Glutamatergic neuron (in vitro differentiated cells): Measurements from ENCODE around the gene DHX9. TPM values are rescaled to one million over a fixed set of nuclear protein-coding genes. Genes with fewer than 3 reads are reported as not detected.
"Not testable (repeated sequence)": the region's sequence is repeated elsewhere in the genome, so short reads cannot be mapped to it uniquely, and the experiment has no call there.

Source experiments
- DNase-seq: peaks from one replicate; pipeline ENCODE4 v3.0.0; 2022
- H3K27ac Mint-ChIP-seq: one replicate; pipeline ENCODE4 v1.8.0; 2020; ENCODE audit warnings: mild to moderate bottlenecking, mixed read lengths, inconsistent platforms; ENCODE audit not compliant: unreplicated experiment
- H3K27me3 Mint-ChIP-seq: one replicate; pipeline ENCODE4 v1.8.0; 2020; ENCODE audit warnings: mild to moderate bottlenecking, moderate library complexity, mixed read lengths, inconsistent platforms; ENCODE audit not compliant: unreplicated experiment
- H3K36me3 Mint-ChIP-seq: one replicate; pipeline ENCODE4 v1.8.0; 2020; ENCODE audit warnings: mild to moderate bottlenecking, mixed read lengths, inconsistent platforms; ENCODE audit not compliant: unreplicated experiment
- H3K4me1 Mint-ChIP-seq: one replicate; pipeline ENCODE4 v1.8.0; 2020; ENCODE audit warnings: mild to moderate bottlenecking, low read depth, mixed read lengths, inconsistent platforms; ENCODE audit not compliant: unreplicated experiment
- H3K4me3 Mint-ChIP-seq: one replicate; pipeline ENCODE4 v1.8.0; 2020; ENCODE audit warnings: mild to moderate bottlenecking, mixed read lengths, inconsistent platforms; ENCODE audit not compliant: unreplicated experiment
- H3K9me3 Mint-ChIP-seq: one replicate; pipeline ENCODE4 v1.8.0; 2020; ENCODE audit warnings: mild to moderate bottlenecking, moderate library complexity, mixed read lengths, inconsistent platforms; ENCODE audit not compliant: unreplicated experiment
- CTCF ChIP-seq: fragments of 200-600 bp; sonication (generic); IDR thresholded peaks from one replicate; pipeline ENCODE4 v1.5.0; 2021; ENCODE audit not compliant: partially characterized antibody, unreplicated experiment
- total RNA-seq: library from RNA; stranded (reverse); fragmentation: NEBNext Ultra II Directional; extraction: Animal tissue kit (Norgen Biotek cat#: 25700); gene quantifications from one replicate; pipeline ENCODE4 v1.2.1, GENCODE V29; 2021; ENCODE audit not compliant: unreplicated experiment

Gene DHX9
- total RNA-seq, 1 donor from 2014 or later = 215 TPM

GRCh38 chr1:182889997-182890396 is 50.9 kb downstream of the DHX9 start:
- no peak overlapping the region for H3K27ac Mint-ChIP-seq
- no peaks in the 10 kb centered on the region for H3K4me1 Mint-ChIP-seq
- peaks cover 10% of the 10 kb centered on the region for H3K36me3 Mint-ChIP-seq
- peaks cover 1% of the 10 kb centered on the region for H3K27me3 Mint-ChIP-seq
- H3K9me3 Mint-ChIP-seq = peaks cover 2% of the 10 kb centered on the region
- TF ChIP-seq CTCF = no peak
- no peak overlapping the region for H3K4me3 Mint-ChIP-seq
- DNase-seq = no peak

DNA sequence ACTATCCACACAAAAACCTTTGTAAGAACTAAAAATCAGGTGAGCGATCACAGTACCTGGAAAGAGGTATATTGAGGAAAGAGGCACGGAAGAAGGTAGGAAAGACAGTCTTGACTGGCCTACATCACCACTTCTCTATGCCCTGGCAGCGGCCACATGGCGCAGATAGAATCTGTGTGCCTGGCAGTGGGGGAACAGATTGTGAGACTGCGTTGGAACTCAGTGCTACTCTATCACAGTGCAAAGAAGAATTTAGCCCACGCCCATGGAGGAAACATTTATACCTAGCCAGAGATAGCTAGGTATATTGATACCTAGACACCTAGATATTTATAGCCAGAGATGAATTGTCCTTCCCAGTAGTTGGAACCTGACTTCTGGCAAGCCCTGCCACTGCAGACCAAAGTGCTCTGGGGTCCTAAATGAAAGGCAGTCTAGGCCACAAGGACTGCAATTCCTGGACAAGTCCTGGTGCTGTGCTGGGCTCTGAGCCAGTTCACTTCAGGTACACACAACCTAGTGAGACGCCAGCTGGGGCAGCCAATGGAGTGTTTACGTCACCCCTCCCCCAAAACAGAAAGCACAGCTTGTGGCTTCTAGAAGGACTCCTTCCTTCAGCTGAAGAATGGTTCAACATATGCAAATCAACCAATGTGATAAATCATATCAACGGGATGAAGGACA is 51.9 kb downstream of the DHX9 start:
- no peak overlapping the region for H3K27ac Mint-ChIP-seq
- no peak for TF ChIP-seq CTCF
- no peak for DNase-seq
- H3K4me1 Mint-ChIP-seq = no peaks in the 10 kb centered on the region
- peaks cover 10% of the 10 kb centered on the region for H3K36me3 Mint-ChIP-seq
- H3K4me3 Mint-ChIP-seq = no peak overlapping the region
- peaks cover 1% of the 10 kb centered on the region for H3K27me3 Mint-ChIP-seq
- peaks cover 2% of the 10 kb centered on the region for H3K9me3 Mint-ChIP-seq

DNA sequence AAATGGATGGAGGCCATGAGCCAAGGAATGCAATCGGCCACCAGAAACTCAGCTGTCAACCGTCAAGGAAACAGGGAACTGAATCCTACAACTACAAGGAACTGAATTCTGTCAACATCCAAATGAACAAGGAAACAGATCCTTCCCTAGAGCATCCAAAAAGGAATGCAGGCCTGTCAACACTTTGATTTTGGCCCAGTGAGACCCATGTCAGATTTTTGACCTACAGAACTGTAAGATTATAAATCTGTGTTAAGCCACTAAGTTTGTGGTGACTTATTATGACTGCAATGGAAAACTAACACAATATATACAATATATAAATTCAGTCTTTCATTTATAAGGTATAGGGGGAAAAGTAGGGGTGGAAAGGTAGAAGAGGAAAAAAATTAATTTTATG is 58.5 kb downstream of the DHX9 start:
- no peak overlapping the region for H3K4me3 Mint-ChIP-seq
- H3K36me3 Mint-ChIP-seq = no peaks in the 10 kb centered on the region
- no peak overlapping the region for H3K27ac Mint-ChIP-seq
- DNase-seq = no peak
- H3K9me3 Mint-ChIP-seq = peaks cover 2% of the 10 kb centered on the region
- no peaks in the 10 kb centered on the region for H3K27me3 Mint-ChIP-seq
- TF ChIP-seq CTCF = no peak
- no peaks in the 10 kb centered on the region for H3K4me1 Mint-ChIP-seq

DNA sequence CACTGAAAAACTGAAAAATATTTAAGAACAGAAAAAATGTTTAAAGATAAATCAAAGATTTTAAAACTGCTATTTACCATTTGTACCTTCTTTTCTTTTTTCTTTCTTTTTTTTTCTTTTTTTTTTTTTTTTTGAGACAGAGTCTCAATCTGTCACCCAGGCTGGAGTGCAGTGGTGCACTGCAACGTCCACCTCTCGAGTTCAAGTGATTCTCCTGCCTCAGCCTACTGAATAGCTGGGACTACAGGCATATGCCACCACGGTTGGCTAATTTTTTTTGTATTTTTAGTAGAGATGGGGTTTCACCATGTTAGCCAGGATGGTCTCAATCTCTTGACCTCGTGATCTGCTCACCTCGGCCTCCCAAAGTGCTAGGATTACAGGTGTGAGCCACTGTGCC is 62.8 kb downstream of the DHX9 start:
- not testable (repeated sequence) for H3K4me3 Mint-ChIP-seq, H3K27ac Mint-ChIP-seq, H3K36me3 Mint-ChIP-seq, H3K4me1 Mint-ChIP-seq, H3K9me3 Mint-ChIP-seq, DNase-seq, H3K27me3 Mint-ChIP-seq

DNA sequence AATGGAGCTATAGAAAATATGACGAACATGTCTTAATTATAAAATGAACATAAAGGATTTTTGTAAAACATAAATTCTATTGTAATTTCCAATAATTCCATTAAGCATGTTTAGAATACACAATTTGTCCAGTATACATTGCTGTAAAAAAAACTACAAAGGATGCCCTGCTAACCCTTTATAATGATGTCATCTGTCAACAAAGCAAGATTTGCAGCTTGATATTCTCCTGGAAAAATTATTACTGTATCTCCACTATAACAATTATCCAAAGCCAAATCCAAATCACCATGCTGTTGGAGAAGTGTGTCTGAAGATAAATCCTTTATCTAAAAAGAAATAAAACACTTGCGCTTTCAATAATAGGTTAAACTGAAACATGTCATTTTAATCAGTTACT is 66.2 kb downstream of the DHX9 start:
- Mint-ChIP-seq H3K4me1 (no peaks in the 10 kb centered on the region), H3K9me3 (peaks cover under 1% of the 10 kb centered on the region), H3K27ac (no peak overlapping the region), H3K27me3 (no peaks in the 10 kb centered on the region), H3K36me3 (no peaks in the 10 kb centered on the region), H3K4me3 (no peak overlapping the region)
- TF ChIP-seq CTCF = no peak
- DNase-seq = no peak
